Stimulated activated naive CD8-positive, alpha-beta T cell treated with anti-CD3 and anti-CD28 coated beads, Interleukin-15, Interleukin-2, amounts not matched to agents 100 U/mL and 50 U/mL, for 24 hours (primary cell): ENCODE results near the gene C2CD2.
"Not testable (repeated sequence)": the region's sequence is repeated elsewhere in the genome, so short reads cannot be mapped to it uniquely, and the experiment has no call there.

Experiments
- ATAC-seq: fragments of 150-1000 bp; cut with Tn5 transposase; one replicate; pipeline ENCODE4 v1.10.0; 2021
- DNase-seq: peaks from one replicate; pipeline ENCODE4 v3.0.0; 2021

The C2CD2 gene

DNA sequence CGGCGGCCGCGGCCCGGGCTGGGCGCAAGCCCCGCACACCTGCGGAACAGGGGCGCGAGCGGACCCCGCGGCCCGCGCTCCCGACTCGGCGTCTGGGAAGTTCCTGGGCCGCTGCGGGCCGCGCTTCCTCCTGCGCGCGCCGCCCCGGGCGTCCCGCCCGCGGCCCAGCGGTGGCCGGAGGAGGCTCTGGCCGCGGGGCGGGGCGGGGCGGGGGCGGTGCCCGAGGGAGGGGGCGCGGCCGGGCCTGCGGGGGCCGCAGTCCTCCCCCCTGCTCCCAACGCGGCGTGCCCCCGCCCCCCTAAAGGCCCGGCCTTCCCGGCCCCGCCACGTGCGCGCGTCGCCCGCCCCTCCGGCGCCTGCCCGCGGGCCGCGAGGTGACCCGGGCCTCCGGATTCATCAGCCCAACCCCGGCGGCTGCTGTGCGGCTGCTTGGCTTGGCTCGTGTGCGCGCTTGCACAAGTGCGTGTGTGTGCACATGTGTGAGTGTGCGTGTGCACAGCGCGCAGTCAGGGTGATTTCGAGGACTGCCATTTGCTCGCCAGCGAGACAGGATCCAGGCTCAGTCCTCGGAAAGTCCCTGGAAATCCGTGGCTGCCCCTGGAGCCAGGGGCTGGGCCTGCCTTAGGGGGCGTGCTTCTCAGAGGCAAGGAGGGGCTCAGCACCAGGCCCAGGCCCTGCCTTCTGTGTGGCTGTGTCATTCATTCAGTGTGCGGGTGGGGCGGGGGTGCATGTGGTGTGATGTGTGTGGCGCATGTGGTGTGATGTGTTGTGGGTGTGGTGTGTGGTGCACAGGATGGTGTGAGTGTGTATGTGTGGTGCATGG is at the start of gene C2CD2:
TSS of gene C2CD2 (minus strand) at position 188 of the 823 bp plus-strand sequence. CDS start 370 bp downstream, outside the sequence.
- DNase-seq (peak; percentile 47), ATAC-seq (peak; percentile 62)

DNA sequence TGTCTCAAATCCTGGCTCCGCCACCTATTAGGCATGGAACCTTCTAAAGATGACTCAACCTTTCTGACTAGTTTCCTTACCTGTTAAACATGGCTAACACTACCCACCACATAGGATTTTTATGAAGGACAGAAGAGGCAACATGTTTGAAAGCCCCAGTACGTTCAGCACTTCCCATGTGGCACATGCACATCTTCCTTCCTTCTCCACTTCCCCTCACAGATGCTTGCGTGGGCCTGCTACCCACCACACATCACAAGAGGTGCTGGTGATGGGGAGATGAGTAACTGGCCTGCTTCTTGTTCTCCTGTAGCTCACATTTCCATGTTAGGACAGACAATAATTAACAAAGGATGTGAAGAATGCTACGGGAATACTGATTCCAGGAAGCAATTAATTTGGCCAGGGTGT is 49.2 kb upstream of the C2CD2 start:
- peak; percentile 74 for ATAC-seq
- peak; percentile 52 for DNase-seq

DNA sequence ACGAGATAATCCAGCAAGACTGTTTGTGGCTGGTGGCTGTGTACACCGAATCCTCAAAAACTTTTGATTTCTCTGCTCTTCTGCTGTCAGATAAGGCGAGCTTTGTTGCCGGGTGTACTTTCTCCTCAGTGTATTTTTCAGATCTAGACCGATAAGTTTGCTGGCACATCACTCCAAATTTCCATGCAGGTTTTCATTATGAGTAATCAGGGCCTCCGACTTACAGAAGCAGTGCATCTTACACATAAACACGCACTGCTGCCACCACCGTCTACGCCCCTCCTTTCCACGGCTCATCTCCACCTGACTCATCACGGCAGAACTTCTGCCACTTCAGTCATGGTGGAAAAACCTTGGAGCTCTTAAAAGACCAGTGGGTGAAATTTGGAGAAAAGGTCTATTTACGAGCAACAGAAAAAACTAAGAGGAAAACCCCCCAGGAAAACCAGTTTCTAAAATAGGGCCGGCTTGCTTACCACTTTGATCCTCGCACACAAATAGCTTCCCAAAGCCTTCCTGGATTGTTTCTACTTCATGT is 48.7 kb upstream of the C2CD2 start:
- peak; percentile 73 for DNase-seq

DNA sequence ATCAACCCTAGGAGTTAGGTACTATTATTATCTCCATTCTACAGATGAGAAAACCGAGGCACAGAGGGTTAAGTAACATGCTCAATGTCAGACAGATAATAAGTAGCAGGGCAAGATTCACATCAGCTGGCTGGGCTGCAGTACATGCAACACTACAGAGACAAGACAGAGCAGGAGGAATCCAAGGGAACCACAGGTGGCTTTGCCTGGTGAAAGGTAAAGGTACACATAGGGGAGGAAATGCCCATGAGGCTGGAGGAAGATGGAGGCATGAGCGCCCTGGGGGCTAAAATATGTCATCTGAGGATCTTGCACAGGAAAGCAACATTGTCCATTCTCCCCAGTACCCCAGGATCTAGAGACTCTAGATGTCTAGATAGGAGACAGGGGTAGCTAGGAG is 48.0 kb upstream of the C2CD2 start:
- ATAC-seq (no peak), DNase-seq (no peak)

More for the DNA sequence above, 48.7 kb upstream of the C2CD2 start:
- peak; percentile 94 for ATAC-seq

DNA sequence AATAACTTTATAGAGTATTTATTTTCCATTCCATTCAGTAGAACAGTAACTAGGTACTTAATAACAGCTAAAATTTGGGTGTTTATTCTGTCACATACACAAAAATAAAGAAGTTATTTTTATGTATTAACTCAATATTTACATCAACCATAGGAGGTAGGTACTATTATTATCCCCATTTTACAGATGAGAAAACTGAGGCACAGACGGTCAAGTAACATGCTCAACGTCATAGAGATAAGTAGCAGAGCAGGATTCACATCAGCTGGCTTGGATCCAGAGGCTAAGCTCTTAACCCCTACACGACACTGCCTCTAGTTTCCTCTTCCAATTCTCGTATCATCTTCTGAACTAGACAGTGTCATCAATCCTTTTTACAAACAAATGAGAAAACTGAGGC is 47.1 kb upstream of the C2CD2 start:
- DNase-seq (no peak), ATAC-seq (no peak)

DNA sequence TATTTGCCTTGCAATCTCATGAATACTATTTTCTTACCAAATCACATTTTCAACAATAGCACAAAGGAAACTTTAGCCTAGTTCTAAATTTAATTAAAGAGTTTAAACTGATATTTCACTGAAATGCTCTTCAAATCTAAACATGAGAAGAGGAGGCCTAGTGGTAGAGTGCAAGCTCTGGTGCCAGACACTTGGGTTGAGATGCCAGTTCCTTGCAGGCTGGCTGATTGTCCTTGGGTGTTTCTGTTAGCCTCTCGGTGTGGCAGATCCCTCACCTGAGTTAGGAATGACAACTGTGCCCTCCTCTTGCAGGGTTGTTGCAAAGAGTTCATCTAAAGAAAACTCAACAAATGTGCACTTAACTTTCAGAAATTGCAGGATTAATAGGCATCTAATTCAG is 43.8 kb upstream of the C2CD2 start:
- DNase-seq (no peak), ATAC-seq (no peak)

DNA sequence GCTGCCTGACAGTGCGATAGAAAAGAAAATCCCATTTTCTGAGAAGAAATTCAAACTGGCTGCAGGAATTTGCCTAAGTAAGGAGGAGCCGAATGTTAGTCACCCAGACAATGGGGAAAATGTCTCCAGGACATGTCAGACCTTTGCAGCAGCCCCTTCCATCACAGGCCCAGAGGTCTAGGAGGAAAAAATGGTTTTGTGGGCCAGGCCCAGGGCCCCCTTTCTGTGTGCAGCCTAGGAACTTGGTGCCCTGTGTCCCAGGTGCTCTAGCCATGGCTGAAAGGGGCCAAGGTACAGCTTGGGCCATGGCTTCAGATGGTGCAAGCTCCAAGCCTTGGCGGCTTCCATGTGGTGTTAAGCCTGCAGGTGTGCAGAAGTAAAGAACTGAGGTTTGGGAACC is 41.8 kb upstream of the C2CD2 start:
- DNase-seq: no peak

DNA sequence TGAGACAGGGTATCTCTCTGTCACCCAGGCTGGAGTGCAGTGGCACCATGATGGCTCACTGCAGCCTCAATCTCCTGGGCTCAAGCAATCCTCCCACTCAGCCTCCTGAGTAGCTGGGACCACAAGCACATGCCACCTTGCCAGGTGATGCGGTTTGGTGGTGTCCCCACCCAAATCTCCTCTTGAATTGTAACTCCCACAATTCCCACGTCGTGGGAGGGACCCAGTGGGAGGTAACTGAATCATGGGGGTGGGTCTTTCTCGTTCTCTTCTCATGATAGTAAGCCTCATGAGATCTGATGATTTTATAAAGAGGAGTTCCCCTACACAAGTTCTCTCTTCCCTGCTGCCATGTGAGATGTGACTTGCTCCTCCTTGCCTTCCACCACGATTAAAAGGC is 40.8 kb upstream of the C2CD2 start:
- DNase-seq: not testable (repeated sequence)

More for the DNA sequence above, 41.8 kb upstream of the C2CD2 start:
- ATAC-seq: no peak

DNA sequence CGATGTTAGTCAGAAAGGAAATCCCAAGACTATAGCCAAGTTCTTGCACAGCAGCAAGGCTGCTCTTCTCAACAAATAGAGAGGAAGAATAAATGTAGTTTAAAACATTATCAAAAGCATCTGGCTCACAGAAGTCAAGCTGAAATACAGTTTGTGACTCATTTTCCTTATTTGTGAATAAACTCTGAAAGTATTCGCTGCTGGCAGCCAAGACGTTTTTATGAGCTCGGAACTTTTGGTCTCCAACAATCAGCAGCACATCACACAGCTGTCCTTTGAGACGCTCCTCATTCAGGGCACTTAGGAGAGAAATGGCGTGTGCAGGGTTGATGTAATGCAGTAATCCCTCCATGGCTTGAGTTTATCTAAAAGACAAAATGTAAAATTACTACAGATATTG is 39.9 kb upstream of the C2CD2 start:
- ATAC-seq (no peak), DNase-seq (no peak)

More for the DNA sequence above, 40.8 kb upstream of the C2CD2 start:
- not testable (repeated sequence) for ATAC-seq

DNA sequence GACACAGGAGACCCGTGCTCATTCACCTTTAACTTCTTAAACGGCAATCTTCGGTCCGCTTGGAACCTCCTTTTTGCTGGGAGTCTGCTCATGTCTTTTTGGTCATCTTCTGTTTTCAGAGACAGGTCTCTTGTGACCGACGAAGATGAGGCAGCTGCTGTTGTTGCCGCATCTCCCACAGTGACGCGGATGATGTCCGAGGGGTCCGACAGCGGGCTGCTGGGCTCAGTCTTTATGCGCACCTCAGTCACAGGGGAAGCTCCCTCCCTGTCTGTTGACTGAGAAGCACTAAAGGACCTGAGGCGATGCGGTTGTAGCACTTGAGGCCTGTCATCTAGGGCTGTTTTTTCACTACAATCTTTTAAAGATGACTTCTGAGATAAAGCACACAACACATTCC is 38.8 kb upstream of the C2CD2 start:
- DNase-seq: no peak
- ATAC-seq: no peak

DNA sequence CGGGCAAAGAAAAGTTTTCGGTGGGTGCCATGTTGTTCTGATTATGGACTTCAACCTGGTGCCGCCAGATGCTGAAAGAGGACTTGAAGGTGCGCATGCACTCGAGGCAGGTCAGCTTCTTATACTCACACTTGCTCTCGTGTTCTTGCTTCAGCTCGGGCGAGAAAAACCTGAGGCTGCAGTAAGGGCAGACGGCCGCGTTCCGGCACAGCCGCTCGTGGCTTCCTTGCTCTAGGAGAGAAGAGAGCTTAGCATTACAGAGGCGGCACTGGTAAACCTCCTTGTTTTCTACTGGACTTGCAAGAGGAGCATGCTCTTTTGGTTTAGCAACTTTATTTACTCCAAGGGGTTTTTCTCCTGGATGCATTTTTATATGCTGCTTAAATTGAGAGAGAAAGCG is 37.8 kb upstream of the C2CD2 start:
- ATAC-seq: no peak
- DNase-seq: no peak

DNA sequence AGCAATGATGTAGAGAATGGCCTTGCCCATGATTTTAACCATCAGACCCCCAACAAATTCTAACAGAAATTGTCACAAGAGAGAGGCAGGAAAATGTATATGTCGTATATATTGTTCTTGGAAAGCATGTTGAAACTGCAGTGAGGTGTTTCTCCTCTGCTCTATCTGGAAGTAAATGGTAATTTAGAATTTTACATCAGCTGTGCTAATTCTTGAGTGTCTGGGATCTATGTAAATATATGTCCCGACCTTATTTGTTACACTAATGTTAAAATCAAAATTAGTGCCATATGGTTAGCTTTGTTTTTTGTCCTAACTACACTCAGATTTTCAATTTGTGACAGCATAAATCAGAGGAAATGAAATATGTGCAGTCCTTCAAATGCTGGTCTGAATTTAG is 35.9 kb upstream of the C2CD2 start:
- ATAC-seq (no peak), DNase-seq (no peak)

DNA sequence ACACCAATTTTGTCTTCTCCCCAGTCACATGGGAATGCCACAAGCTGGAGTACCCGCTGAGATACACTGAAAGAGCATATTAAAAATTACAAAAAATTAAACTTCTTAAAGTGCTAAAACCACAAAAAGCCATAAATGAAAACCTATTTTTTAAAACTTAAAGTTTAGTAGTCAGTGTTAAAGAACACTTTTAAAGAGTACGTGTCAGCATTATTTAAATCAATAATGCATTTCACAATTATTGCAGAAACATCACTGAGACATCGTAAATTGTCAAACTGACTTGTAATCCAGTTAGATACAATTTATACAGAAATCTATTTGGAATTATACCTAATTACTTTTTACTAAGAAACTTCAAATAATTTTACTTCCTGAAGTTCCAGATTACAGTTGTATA is 33.5 kb upstream of the C2CD2 start:
- ATAC-seq (no peak), DNase-seq (no peak)

DNA sequence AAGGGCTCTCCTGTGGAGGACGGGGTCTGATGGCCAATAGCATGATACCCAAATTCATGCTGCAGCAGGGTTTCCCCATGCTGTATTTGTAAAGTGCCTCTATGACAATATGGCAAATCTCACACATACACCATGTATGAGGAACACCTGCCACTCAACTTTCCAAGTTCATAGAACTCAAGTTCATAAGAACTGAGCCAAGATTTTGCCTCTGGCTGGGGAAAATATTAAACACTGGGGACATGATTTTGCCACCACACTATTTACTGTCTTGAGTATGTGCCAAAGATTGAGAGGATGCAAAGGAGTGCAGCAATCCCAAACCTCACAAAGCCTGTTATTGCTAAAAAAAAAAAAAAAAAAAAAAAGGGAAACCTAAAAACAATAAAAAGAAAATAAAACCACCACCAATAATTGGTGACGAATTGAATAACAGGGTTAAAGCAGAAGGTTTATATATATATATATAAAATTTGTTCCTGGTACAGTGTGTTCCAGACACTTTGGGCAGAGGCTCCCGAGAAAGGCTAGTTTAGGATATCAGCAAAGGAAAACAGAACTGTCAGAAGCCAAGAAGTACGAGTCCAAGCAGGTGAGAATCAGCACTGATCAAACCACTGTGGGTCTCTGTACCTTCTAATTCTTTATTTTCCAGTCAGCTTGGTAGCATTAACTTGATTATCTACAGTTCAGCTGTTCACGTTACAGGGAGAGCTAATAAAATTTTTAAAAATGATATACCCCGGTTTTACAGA is 32.0 kb upstream of the C2CD2 start:
- ATAC-seq: no peak

DNA sequence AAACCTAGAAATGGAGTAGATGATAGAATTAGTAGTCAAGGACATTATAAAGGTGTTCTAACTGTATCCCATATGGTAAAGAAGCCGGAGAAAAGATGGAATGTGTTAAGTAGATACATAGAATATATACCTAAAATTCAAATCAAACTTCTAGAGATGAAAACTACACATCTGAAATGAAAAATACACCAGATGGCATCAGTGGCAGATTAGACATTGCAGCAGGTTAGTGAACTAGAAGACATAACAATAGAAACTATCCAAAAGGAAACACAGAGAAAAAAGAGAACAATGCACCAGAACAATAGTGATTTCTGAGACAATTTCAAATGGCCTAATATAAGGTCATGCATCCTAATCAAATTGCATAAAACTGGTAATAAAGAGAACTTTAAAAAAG is 29.4 kb upstream of the C2CD2 start:
- no peak for ATAC-seq

More for the DNA sequence above, 32.0 kb upstream of the C2CD2 start:
- DNase-seq: no peak

DNA sequence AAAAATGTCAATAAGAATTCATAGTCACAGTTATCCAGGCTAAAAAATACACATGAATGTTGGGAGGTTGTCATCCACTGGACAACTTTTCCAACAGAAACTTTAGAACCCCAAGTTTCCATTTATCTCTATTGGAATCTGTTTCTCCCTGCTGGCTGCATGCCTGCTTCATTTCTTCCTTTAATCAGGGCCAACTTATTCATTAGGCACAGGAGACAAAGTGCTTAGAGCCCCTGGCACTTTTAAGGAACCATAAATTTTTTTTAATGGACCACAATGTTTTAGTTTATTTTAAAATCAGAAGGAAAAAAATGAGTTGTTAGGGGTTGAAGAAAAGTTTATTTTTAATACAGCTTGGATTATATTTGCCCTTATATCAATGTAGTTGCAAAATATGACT is 26.7 kb upstream of the C2CD2 start:
- DNase-seq (no peak), ATAC-seq (no peak)

More for the DNA sequence above, 29.4 kb upstream of the C2CD2 start:
- no peak for DNase-seq

DNA sequence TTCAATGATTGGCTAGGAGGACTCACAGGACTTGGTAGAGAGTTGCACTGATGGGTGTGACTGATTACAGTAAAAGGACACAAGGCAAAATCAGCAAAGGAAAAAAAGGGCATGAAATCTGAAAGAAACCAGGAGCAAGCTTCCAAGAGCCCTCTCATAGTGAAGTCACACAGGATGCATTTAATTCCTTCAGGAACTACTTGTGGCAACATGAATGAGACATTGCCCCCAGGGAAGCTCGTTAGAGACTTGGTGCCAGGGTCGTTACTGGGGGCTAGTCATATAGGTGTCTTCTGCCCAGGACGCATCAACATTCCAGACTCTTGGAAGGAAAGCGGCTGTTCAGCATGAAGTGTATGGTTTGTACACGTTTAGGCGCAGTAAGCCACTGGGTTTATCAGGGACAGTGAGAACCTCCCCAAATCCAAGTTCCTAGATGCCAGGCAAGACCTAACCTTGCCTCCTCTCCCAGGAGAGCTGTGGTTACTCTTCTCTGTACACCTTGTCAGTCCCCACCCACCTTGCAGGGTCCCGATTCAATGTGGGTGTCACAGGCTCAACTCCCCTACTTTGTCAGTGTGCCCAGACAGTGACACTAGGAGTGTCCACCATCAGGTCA is 26.0 kb upstream of the C2CD2 start:
- DNase-seq (no peak), ATAC-seq (no peak)

DNA sequence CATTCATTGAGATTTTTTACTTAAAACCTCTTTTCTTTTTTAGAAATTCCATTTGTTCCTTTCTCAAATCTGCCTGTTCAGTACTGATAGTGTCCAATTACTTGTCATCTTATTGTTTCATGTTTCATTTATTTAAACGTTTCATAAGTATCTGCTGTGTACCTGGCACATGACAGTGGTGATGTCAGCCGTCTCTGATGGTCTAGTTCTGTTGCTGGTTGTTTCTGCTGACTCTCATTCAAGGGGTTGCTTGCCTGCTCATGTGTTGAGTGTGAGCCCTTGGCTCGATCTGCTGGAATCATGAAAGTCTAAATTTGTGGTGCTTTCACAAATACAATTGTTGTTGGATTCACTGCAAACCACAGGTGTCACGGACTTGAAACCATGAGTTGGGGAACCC is 25.5 kb upstream of the C2CD2 start:
- ATAC-seq (no peak), DNase-seq (no peak)

DNA sequence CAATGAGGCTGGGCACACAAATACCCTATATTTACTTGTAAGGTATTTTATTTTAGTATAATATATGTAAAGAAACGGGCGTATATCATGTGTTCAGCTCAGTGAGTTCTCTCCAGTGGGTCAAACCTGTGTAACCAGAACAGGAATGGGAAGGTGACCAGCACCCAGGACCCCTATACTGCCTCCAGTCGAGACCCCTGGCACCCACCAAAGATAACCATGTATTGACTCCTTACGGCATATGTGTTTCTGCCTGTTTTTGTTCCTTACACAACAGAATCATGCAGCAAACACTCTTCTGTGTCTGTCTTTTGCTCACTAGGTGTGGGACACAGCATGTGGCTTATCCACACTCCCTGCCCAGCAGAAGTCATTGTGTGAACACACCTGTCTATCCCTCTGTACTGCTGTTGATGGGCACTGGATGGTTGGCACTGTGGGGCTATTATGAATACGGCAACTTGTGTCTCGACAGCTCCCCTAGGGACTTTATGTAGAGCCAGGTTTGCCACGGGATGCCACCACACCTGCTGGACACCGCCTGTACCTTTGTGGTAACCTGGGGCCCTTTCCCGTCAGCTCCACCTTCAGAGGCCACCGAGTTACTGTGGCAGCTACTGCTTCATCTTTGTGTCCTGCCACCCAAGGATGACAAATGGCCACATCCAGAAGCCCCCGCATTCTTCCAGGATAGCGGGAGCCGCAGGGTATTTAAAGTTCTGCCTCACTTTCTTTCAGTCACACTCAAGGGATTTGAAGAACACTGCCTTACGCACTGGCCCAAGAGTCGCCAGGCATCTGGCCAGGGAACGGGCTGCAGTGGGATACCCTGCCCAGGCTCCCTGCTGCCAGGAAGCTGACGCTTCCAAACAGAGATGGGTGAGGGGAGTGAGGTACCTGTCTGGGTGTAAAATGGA is 23.5 kb upstream of the C2CD2 start:
- no peak for DNase-seq
- ATAC-seq: no peak

DNA sequence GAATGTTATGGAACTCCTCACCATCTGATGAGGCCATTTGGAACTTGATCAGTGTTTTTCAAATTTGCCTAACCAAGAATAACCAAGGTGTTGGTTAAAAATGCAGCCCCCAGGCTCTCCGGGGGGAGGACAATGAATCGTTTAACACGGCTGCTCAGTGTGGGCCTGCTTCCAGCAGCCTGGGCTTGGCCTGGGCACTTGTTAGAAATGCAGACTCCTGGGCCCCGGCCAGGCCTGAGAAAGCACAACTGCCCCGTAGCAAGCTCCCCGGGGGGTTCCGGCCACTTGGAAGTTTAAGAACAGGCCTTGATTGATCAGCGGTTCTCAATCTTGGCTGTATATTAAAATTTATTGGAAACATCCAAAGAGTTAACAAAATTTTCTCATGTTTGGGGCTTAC is 22.8 kb upstream of the C2CD2 start:
- DNase-seq (no peak), ATAC-seq (no peak)
